ENCODE measurements around the gene PACS2. TPM values are rescaled to one million over a fixed set of nuclear protein-coding genes. Genes with fewer than 3 reads are reported as not detected.

The PACS2 gene
- total RNA-seq, 4 donors from 2014 or later, result 59.8 to 97.4 (median 71.2) TPM

DNA sequence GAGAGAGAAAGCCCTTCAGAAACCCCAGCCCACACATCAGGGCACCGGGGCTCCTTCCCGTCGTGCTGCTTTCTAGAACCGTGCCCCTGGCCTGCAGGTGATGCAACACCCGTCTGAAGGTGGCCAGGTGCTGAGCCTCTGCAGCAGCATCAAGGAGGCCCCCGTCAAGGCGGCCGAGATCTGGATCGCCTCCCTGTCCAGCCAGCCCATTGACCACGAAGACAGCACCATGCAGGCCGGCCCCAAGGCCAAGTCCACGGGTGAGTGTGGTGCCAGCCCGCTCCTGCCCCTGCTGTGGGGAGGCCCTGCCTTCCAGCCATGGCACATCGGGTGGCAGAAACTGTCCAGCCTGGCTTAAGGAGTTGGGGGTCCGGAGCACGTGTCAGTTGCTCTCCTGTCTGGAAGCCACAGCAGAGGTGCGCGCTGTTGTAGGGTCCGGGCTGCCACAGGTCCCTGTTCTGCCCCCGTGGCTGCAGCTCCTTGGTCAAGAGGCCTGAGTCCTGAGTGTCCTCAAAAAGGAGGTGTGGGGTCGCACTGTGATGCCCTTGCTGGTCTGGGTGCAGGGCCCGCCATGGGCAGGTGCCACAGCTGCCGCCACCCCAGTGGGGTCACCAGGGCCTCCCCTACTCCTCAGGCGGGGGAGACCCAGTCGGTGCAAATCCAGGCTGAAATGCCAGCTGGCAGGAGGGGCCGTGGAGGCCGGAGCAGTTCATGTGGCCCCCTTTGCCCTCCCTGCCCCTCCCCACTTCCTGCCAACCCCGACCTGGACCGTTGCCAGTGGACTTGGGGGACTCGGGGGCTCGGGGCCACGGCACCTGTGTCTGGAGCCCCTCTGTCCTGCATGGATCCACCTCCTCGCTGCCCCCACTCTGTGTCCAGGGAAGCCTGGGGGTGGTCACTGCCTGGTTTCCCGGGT lies 52.8 kb downstream of the PACS2 start:
- WGBS, result 78% methylated on average over 14 of the region's 34 CpGs
- no peak for DNase-seq (ENCODE audit: extremely low spot score)
- Histone ChIP-seq H3K27me3 (no peaks in the 10 kb centered on the region), H3K27ac (replicated peaks in 1 of 4) (no peak overlapping the region), H3K4me3 (no peak overlapping the region), H3K36me3 (peaks cover 12 to 47% (median 36%) of the 10 kb centered on the region in 4 donors), H3K4me1 (peaks cover 6 to 23% (median 16%) of the 10 kb centered on the region in 4 donors), H3K9me3 (no peaks in the 10 kb centered on the region)
- intact Hi-C loops (cut with DNase I), result no loop called here
- TF ChIP-seq EP300 (IDR thresholded peaks at IDR 0.05), result no peak
- TF ChIP-seq, protein P1, sequence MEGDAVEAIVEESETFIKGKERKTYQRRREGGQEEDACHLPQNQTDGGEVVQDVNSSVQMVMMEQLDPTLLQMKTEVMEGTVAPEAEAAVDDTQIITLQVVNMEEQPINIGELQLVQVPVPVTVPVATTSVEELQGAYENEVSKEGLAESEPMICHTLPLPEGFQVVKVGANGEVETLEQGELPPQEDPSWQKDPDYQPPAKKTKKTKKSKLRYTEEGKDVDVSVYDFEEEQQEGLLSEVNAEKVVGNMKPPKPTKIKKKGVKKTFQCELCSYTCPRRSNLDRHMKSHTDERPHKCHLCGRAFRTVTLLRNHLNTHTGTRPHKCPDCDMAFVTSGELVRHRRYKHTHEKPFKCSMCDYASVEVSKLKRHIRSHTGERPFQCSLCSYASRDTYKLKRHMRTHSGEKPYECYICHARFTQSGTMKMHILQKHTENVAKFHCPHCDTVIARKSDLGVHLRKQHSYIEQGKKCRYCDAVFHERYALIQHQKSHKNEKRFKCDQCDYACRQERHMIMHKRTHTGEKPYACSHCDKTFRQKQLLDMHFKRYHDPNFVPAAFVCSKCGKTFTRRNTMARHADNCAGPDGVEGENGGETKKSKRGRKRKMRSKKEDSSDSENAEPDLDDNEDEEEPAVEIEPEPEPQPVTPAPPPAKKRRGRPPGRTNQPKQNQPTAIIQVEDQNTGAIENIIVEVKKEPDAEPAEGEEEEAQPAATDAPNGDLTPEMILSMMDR (IDR thresholded peaks at IDR 0.05), result no peak

DNA sequence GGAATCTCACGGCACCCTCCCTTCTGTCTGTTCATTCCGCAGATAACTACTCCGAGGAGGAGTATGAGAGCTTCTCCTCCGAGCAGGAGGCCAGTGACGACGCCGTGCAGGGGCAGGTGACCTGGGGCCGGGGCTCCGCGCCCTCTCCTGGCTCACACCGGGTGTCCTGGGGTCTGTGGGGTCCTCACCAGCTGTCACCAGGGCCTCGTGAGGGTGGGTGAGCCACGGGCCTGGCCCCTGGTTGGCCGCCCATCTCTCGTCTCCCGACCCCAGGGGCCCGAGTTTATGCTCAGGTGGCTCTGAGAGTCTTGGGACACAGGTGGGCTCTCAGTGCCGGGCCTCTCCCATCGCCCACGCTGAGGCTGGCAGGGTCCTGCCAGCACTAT lies 53.5 kb downstream of the PACS2 start:
- no peaks in the 10 kb centered on the region for H3K9me3 ChIP-seq
- peaks cover 6 to 23% (median 16%) of the 10 kb centered on the region in 4 donors for H3K4me1 ChIP-seq
- no peak for DNase-seq (ENCODE audit: extremely low spot score)
- H3K36me3 ChIP-seq, result peaks cover 12 to 47% (median 36%) of the 10 kb centered on the region in 4 donors
- 93% methylated on average over 18 of the region's 20 CpGs for WGBS
- H3K4me3 ChIP-seq, result no peak overlapping the region
- intact Hi-C loops (cut with DNase I), result no loop called here
- no peak overlapping the region for H3K27ac ChIP-seq (replicated peaks in 1 of 4)
- TF ChIP-seq, protein P1 (IDR thresholded peaks at IDR 0.05), result no peak
- TF ChIP-seq POLR2A (IDR thresholded peaks at IDR 0.05; ENCODE audit: low read depth) (no peak), EP300 (IDR thresholded peaks at IDR 0.05) (no peak), POLR2AphosphoS5 (IDR thresholded peaks at IDR 0.05) (no peak)
- no peaks in the 10 kb centered on the region for H3K27me3 ChIP-seq

DNA sequence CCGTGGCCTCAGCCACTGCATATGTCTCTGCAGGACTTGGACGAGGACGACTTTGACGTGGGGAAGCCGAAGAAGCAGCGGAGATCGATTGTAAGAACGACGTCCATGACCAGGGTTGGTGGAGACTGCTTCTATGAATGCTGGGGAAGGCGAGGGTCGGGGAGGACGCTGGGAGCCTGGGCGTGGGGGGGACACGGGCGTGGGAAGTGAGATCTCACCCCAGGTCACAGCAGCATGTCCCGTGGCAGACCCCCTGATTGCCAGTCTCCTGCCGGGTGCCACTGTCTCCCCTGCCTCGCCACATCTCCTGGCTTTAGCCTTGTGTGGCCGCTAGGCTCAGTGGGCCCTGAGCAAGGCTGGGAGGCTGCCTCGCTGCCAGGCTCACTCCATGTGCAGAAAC lies 53.9 kb downstream of the PACS2 start:
- peaks cover 6 to 23% (median 16%) of the 10 kb centered on the region in 4 donors for H3K4me1 ChIP-seq
- no peak overlapping the region for H3K4me3 ChIP-seq
- no peaks in the 10 kb centered on the region for H3K27me3 ChIP-seq
- H3K9me3 ChIP-seq, result no peaks in the 10 kb centered on the region
- no peak for TF ChIP-seq POLR2AphosphoS5 (IDR thresholded peaks at IDR 0.05)
- TF ChIP-seq EP300 (IDR thresholded peaks at IDR 0.05), result no peak
- no peak for TF ChIP-seq POLR2A (IDR thresholded peaks at IDR 0.05; ENCODE audit: low read depth)
- TF ChIP-seq, protein P1 (IDR thresholded peaks at IDR 0.05), result no peak
- no peak overlapping the region for H3K27ac ChIP-seq (replicated peaks in 1 of 4)
- peaks cover 12 to 50% (median 36%) of the 10 kb centered on the region in 4 donors for H3K36me3 ChIP-seq
- 91% methylated on average over 19 of the region's 20 CpGs for WGBS
- intact Hi-C loops (cut with DNase I), result no loop called here
- no peak for DNase-seq (ENCODE audit: extremely low spot score)

DNA sequence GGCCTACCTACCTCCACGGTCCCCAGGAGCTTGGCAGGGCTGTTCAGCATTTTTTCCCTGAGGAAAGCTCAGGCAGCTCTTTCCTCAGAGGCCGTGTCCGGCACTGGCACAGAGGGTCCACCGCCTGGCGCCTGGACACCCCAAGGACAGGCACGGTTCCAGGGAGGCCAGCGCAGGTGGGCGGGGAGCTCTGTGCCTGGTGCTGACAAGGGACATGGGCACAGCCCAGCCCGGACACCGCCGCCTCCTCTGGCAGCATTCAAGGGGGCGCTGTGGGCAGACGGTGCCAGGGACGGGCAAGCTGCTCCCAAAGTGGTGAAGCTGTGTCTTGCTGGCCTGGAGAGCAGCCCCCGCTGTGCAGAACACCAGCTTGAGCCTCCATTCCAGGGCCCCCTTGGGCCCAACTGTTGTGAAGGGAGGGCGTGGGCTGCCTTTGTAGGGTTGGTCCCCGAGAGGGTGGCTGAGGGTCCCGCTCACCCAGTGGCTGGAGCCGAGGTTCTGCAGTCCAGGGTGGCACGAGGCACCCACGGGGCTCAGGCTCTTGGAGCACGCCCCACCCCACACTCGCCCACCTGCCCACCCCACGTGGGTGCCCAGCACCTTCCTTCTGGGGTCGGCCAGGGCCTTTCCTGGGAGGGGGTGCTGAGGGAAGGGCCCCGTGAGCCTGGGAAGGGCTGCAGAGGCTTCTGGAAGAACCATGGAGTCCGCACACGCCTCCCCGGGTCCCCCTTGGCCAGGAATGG lies 54.5 kb downstream of the PACS2 start:
- no peak overlapping the region for H3K27ac ChIP-seq (replicated peaks in 1 of 4)
- H3K36me3 ChIP-seq, result peaks cover 12 to 51% (median 36%) of the 10 kb centered on the region in 4 donors
- no peak overlapping the region for H3K4me3 ChIP-seq
- intact Hi-C loops (cut with DNase I), result no loop called here
- no peak for DNase-seq (ENCODE audit: extremely low spot score)
- peaks cover 6 to 18% (median 13%) of the 10 kb centered on the region in 4 donors for H3K4me1 ChIP-seq
- H3K9me3 ChIP-seq, result no peaks in the 10 kb centered on the region
- no peak for TF ChIP-seq EP300 (IDR thresholded peaks at IDR 0.05)
- TF ChIP-seq POLR2AphosphoS5 (IDR thresholded peaks at IDR 0.05), result no peak
- TF ChIP-seq, protein P1 (IDR thresholded peaks at IDR 0.05), result no peak
- WGBS, result over 99% methylated on average over 12 of the region's 29 CpGs
- no peaks in the 10 kb centered on the region for H3K27me3 ChIP-seq

Data from esophagus muscularis mucosa (tissue), 4 donors.